ENCODE data around the gene SGK1. TPM values are rescaled to one million over a fixed set of nuclear protein-coding genes. Genes with fewer than 3 reads are reported as not detected.

The SGK1 gene
- total RNA-seq, 6 experiments from 2014 or later, result 15.9 to 149 (median 43.0) TPM

DNA sequence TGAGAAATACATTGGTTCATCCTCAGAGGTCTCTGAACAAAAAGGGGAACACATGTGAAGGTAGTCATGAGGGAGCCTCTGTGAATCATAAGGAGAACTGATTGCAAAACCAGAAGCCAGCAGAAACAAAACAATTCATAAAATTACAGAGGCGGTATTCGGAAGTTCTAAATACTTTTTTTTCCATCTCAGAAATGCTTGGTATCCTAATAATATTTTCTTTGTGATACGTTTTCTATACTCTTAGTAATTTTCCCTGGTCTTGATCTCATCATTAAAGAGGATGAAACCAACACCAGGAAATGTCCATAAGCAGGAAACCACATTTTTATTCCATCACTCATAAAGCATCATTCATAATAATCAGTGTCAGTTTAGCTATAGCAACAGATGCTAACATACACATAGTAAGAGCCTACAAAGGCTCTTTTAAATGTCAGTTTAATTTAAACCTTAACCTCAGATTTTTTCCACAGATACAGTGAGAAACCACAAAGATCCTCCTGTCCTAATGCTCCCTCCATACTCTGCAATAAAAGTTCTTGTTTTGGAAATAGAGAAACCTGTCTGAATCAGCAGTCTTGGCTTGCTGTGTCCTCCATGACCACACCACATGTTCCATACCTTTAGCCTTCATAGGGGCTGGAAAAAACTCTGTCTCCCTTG lies 29.2 kb downstream of the SGK1 start:
- Histone ChIP-seq H3K36me3 (no peaks in the 10 kb centered on the region), H3K4me3 (no peak overlapping the region), H3K4me1 (no peaks in the 10 kb centered on the region), H3K27ac (peak overlapping the region in 1 of 3 donors; percentile 31), H3K27me3 (no peaks in the 10 kb centered on the region), H3K9me3 (no peaks in the 10 kb centered on the region)
- WGBS (ENCODE audit: insufficient coverage, low coverage, low lambda C conversion rate, missing lambda C conversion rate), result 55% methylated on average over 3 of the region's 3 CpGs
- peak in 2 of 4 donors; percentile 64 to 65 for ATAC-seq
- DNase-seq, result no peak
- intact Hi-C loops (cut with DNase I), result no loop called here
- no peak for TF ChIP-seq POLR2A (IDR thresholded peaks at IDR 0.05)
- TF ChIP-seq, protein P1, sequence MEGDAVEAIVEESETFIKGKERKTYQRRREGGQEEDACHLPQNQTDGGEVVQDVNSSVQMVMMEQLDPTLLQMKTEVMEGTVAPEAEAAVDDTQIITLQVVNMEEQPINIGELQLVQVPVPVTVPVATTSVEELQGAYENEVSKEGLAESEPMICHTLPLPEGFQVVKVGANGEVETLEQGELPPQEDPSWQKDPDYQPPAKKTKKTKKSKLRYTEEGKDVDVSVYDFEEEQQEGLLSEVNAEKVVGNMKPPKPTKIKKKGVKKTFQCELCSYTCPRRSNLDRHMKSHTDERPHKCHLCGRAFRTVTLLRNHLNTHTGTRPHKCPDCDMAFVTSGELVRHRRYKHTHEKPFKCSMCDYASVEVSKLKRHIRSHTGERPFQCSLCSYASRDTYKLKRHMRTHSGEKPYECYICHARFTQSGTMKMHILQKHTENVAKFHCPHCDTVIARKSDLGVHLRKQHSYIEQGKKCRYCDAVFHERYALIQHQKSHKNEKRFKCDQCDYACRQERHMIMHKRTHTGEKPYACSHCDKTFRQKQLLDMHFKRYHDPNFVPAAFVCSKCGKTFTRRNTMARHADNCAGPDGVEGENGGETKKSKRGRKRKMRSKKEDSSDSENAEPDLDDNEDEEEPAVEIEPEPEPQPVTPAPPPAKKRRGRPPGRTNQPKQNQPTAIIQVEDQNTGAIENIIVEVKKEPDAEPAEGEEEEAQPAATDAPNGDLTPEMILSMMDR (IDR thresholded peaks at IDR 0.05), result no peak

DNA sequence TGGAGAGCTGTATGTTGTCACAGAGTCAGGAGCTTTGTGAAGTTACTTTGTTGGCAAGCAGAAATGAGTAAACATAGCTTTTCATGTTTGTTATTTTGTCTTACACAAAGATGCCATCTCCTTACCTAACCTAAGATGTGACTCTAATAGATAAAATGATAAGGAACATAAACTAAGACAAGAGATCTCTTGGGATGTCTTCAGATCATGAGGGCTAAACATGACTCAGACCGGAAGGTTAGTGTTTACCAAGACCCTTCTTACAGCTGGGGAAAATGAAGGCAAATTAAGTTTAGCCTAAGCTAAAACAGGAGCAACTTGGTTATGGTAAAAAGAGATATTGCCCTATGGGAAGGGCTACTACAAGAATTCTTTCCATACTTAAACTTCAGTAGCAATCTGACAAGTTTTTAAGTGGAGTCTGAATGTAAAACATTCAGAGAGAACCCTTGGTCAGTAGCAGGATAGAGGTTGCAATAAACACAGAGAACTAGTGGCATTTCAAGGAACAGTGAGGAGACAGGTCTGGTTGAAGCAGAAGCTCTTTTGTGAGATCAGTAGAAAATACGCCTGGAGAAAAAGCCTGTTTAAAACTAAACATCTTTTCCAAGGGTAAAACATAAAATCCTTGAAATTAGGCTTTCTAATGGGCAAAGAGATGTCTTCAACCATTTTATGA lies 29.9 kb downstream of the SGK1 start:
- Histone ChIP-seq H3K9me3 (no peaks in the 10 kb centered on the region), H3K27me3 (no peaks in the 10 kb centered on the region), H3K4me3 (no peak overlapping the region), H3K27ac (peak overlapping the region in 1 of 3 donors; percentile 31), H3K4me1 (no peaks in the 10 kb centered on the region), H3K36me3 (no peaks in the 10 kb centered on the region)
- WGBS (ENCODE audit: insufficient coverage, low coverage, low lambda C conversion rate, missing lambda C conversion rate), result 68% methylated on average over 2 of the region's 2 CpGs
- TF ChIP-seq POLR2A (IDR thresholded peaks at IDR 0.05), result no peak
- TF ChIP-seq, protein P1 (IDR thresholded peaks at IDR 0.05), result no peak
- ATAC-seq (peak in 1 of 4 donors; percentile 24), DNase-seq (no peak)
- intact Hi-C loops (cut with DNase I), result no loop called here

DNA sequence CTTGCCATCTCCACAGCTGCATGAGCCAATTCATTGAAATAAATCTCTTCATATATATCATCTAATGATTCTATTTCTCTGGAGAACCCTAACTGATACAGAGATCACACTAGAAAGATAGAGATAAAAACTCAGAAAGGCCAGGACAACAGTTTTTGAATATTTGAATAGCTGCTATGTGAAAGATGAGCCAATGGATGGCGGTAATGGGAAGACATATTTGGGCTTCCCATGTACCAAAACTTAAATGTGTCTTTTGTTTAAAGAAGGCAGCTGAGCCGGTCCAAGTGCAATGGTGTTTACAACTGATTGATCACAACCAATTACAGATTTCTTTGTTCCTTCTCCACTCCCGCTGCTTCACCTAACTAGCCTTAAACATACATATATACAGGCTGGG lies 35.1 kb downstream of the SGK1 start:
- DNase-seq, result no peak
- intact Hi-C loops (cut with DNase I), result no loop called here

DNA sequence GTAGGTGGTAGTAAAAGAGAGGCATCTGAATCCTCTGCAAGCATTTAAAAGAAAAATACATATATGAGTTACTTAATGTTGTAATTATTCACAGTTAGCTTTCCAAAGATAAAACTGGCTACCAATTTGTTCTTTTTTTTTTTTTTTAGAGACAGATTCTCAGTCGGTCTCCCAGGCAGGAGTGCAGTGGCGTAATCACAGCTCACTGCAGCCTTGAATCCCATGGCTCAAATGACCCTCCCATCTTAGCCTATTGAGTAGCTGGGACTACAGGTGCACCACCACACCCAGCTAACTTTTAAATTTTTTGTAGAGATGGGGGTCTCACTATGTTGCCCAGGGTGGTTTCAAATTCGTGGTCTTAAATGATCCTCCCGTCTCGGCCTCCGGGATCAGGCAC lies 36.5 kb downstream of the SGK1 start:
- no peaks in the 10 kb centered on the region for H3K36me3 ChIP-seq
- H3K27ac ChIP-seq, result no peak overlapping the region
- ATAC-seq, result no peak
- no peak for TF ChIP-seq POLR2A (IDR thresholded peaks at IDR 0.05)
- TF ChIP-seq, protein P1 (IDR thresholded peaks at IDR 0.05), result no peak
- H3K27me3 ChIP-seq, result no peaks in the 10 kb centered on the region
- intact Hi-C loops (cut with DNase I), result no loop called here
- WGBS (ENCODE audit: insufficient coverage, low coverage, low lambda C conversion rate, missing lambda C conversion rate), result 100% methylated on average over 1 of the region's 6 CpGs
- no peaks in the 10 kb centered on the region for H3K4me1 ChIP-seq
- no peaks in the 10 kb centered on the region for H3K9me3 ChIP-seq
- H3K4me3 ChIP-seq, result no peak overlapping the region
- DNase-seq, result no peak

More for the DNA sequence above, 35.1 kb downstream of the SGK1 start:
- Histone ChIP-seq H3K36me3 (no peaks in the 10 kb centered on the region), H3K9me3 (no peaks in the 10 kb centered on the region), H3K4me3 (no peak overlapping the region), H3K4me1 (no peaks in the 10 kb centered on the region), H3K27me3 (no peaks in the 10 kb centered on the region), H3K27ac (no peak overlapping the region)
- 74% methylated on average over 2 of the region's 3 CpGs for WGBS (ENCODE audit: insufficient coverage, low coverage, low lambda C conversion rate, missing lambda C conversion rate)
- TF ChIP-seq, protein P1 (IDR thresholded peaks at IDR 0.05), result no peak
- TF ChIP-seq POLR2A (IDR thresholded peaks at IDR 0.05), result no peak
- no peak for ATAC-seq
